ENCODE data around the gene CCKAR. TPM values are rescaled to one million over a fixed set of nuclear protein-coding genes. Genes with fewer than 3 reads are reported as not detected.
"Not testable (repeated sequence)": the region's sequence is repeated elsewhere in the genome, so short reads cannot be mapped to it uniquely, and the experiment has no call there.

Gene CCKAR
- total RNA-seq = 14.9 TPM

- DNase-seq = peak; percentile 66
These were observed at the start of gene CCKAR for GRCh38 chr4:26490111-26490959. Gene CCKAR, minus strand, starts transcription at chr4:26490484. Its CDS starts 217 bp downstream, at chr4:26490267.

GRCh38 chr4:26533685-26534084 is 43.4 kb upstream of the CCKAR start:
- DNase-seq = no peak

GRCh38 chr4:26531491-26532116 is 41.3 kb upstream of the CCKAR start:
- DNase-seq = no peak

GRCh38 chr4:26530099-26530498 is 39.8 kb upstream of the CCKAR start:
- DNase-seq = no peak

GRCh38 chr4:26529479-26529878 is 39.2 kb upstream of the CCKAR start:
- DNase-seq = peak; percentile 62

- DNase-seq = no peak
These were observed 35.5 kb upstream of the CCKAR start for GRCh38 chr4:26525771-26526150.

GRCh38 chr4:26525136-26525770 is 35.0 kb upstream of the CCKAR start:
- no peak for DNase-seq

- DNase-seq = no peak
These were observed 33.7 kb upstream of the CCKAR start for GRCh38 chr4:26524011-26524410.

- DNase-seq = no peak
These were observed 32.2 kb upstream of the CCKAR start for GRCh38 chr4:26522478-26522877.

GRCh38 chr4:26520728-26521450 is 30.6 kb upstream of the CCKAR start:
- DNase-seq = peak; percentile 69

GRCh38 chr4:26515936-26516335 is 25.7 kb upstream of the CCKAR start:
- no peak for DNase-seq

GRCh38 chr4:26510334-26510964 is 20.2 kb upstream of the CCKAR start:
- peak; percentile 20 for DNase-seq

- DNase-seq = peak; percentile 67
These were observed 19.5 kb upstream of the CCKAR start for GRCh38 chr4:26509681-26510333.

GRCh38 chr4:26507286-26507685 is 17.0 kb upstream of the CCKAR start:
- DNase-seq = no peak

GRCh38 chr4:26503844-26504243 is 13.6 kb upstream of the CCKAR start:
- DNase-seq = no peak

GRCh38 chr4:26503427-26503826 is 13.1 kb upstream of the CCKAR start:
- no peak for DNase-seq

GRCh38 chr4:26500565-26500999 is 10.3 kb upstream of the CCKAR start:
- not testable (repeated sequence) for DNase-seq

GRCh38 chr4:26496207-26496783 is 6.0 kb upstream of the CCKAR start:
- no peak for DNase-seq

GRCh38 chr4:26493461-26493860 is 3.2 kb upstream of the CCKAR start:
- DNase-seq = no peak

GRCh38 chr4:26491449-26492170 is 1.3 kb upstream of the CCKAR start:
- no peak for DNase-seq

GRCh38 chr4:26490960-26491284 is 638 bp upstream of the CCKAR start:
- no peak for DNase-seq

Data from tongue (tissue), 2 donors.